ENCODE results near the gene FNBP1. TPM values are rescaled to one million over a fixed set of nuclear protein-coding genes. Genes with fewer than 3 reads are reported as not detected.

Gene FNBP1
- total and polyA plus RNA-seq, 2 donors (not counting 1 experiment from before 2014, with no cell fraction given): 42.9 to 318 TPM

GRCh38 chr9:129873563-129874190 lies 169.3 kb downstream of the FNBP1 start:
- Histone ChIP-seq H3K4me1 (ENCODE audit: control insufficient read depth in 2 of 2, insufficient read depth in 2 of 2, low read length in 2 of 2) (peaks cover 8 to 15% of the 10 kb centered on the region in 2 donors), H3K9me3 (ENCODE audit: control extremely low read depth in 1 of 3, control insufficient read depth in 2 of 3, insufficient read depth in 1 of 3, low read length in 2 of 3) (no peaks in the 10 kb centered on the region), H3K4me3 (ENCODE audit: control extremely low read depth in 1 of 5, extremely low read depth in 1 of 5, insufficient read depth in 1 of 5, low read depth in 2 of 5, low read length in 4 of 5) (no peak overlapping the region), H3K4me2 (replicated peaks; ENCODE audit: low read depth, low read length, poor library complexity, severe bottlenecking) (no peak overlapping the region), H4K20me1 (ENCODE audit: control insufficient read depth, insufficient read depth, low read length, poor library complexity, severe bottlenecking) (no peaks in the 10 kb centered on the region), H3K36me3 (replicated peaks in 1 of 2; ENCODE audit: control extremely low read depth in 1 of 2, control insufficient read depth in 1 of 2, extremely low read depth in 1 of 2, insufficient read depth in 2 of 2, low read length in 1 of 2) (peaks cover 0 to 37% of the 10 kb centered on the region in 2 experiments), H3K27ac (ENCODE audit: low read length in 2 of 2) (no peak overlapping the region), H3K79me2 (ENCODE audit: control insufficient read depth, insufficient read depth, low read length) (peaks cover 6% of the 10 kb centered on the region), H3K27me3 (replicated peaks in 1 of 4; ENCODE audit: control extremely low read depth in 1 of 4, control insufficient read depth in 3 of 4, insufficient read depth in 4 of 4, low read length in 3 of 4) (no peaks in the 10 kb centered on the region), H2AFZ (ENCODE audit: insufficient read depth, low read depth, low read length, poor library complexity, severe bottlenecking) (no peak overlapping the region), H3K9ac (ENCODE audit: low read length) (no peak overlapping the region)
- 88% methylated on average over 12 of the region's 16 CpGs for WGBS (ENCODE audit: insufficient coverage)
- no peaks in the 10 kb centered on the region for H3K27me3 Mint-ChIP-seq
- H3K27ac Mint-ChIP-seq: no peak overlapping the region
- intact Hi-C loops (cut with micrococcal nuclease): no loop called here
- ChIA-PET POLR2A (no interaction called here), CTCF (no interaction called here)
- TF ChIP-seq EZH2 (IDR thresholded peaks at IDR 0.05; ENCODE audit: borderline replicate concordance, insufficient read depth, low read depth, low read length, poor library complexity, severe bottlenecking): no peak
- no peak for TF ChIP-seq CTCF (IDR thresholded peaks at IDR 0.05)
- no peak overlapping the region for H3K4me3 Mint-ChIP-seq
- DNase-seq: no peak
- ATAC-seq (ENCODE audit: low read depth): no peak
- H3K9me3 Mint-ChIP-seq (ENCODE audit: insufficient read depth): no peaks in the 10 kb centered on the region
- H3K4me1 Mint-ChIP-seq: peaks cover 4% of the 10 kb centered on the region

DNA sequence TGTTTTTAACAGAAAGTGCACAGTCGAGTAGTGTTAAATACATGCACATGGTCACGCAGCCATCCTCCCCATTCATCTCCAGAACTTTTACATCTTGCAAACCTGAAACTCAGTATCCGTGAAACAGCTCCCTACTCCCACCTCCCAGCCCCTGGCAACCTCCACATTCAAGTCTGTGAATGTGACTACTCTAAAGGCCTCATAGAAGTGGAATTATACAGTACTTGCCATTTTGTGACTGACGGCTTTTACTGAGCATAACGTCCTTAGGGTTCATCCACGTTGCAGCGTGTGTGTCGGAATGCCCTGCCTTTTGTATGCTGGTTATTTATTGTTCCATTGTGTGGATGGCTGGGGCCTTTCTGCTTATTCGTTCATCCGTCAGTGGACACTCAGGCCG lies 171.9 kb downstream of the FNBP1 start:
- Histone ChIP-seq H3K27ac (ENCODE audit: low read length in 2 of 2) (no peak overlapping the region), H3K9ac (ENCODE audit: low read length) (no peak overlapping the region), H3K4me1 (ENCODE audit: control insufficient read depth in 2 of 2, insufficient read depth in 2 of 2, low read length in 2 of 2) (peaks cover 8 to 12% of the 10 kb centered on the region in 2 donors), H4K20me1 (ENCODE audit: control insufficient read depth, insufficient read depth, low read length, poor library complexity, severe bottlenecking) (no peaks in the 10 kb centered on the region), H2AFZ (ENCODE audit: insufficient read depth, low read depth, low read length, poor library complexity, severe bottlenecking) (no peak overlapping the region), H3K4me3 (ENCODE audit: control extremely low read depth in 1 of 5, extremely low read depth in 1 of 5, insufficient read depth in 1 of 5, low read depth in 2 of 5, low read length in 4 of 5) (no peak overlapping the region), H3K27me3 (replicated peaks in 1 of 4; ENCODE audit: control extremely low read depth in 1 of 4, control insufficient read depth in 3 of 4, insufficient read depth in 4 of 4, low read length in 3 of 4) (no peaks in the 10 kb centered on the region), H3K36me3 (replicated peaks in 1 of 2; ENCODE audit: control extremely low read depth in 1 of 2, control insufficient read depth in 1 of 2, extremely low read depth in 1 of 2, insufficient read depth in 2 of 2, low read length in 1 of 2) (peaks cover 0 to 35% of the 10 kb centered on the region in 2 experiments), H3K79me2 (ENCODE audit: control insufficient read depth, insufficient read depth, low read length) (peaks cover 6% of the 10 kb centered on the region), H3K4me2 (replicated peaks; ENCODE audit: low read depth, low read length, poor library complexity, severe bottlenecking) (no peak overlapping the region), H3K9me3 (ENCODE audit: control extremely low read depth in 1 of 3, control insufficient read depth in 2 of 3, insufficient read depth in 1 of 3, low read length in 2 of 3) (no peaks in the 10 kb centered on the region)
- ATAC-seq (ENCODE audit: low read depth): no peak
- H3K9me3 Mint-ChIP-seq (ENCODE audit: insufficient read depth): no peaks in the 10 kb centered on the region
- H3K4me3 Mint-ChIP-seq: no peak overlapping the region
- peaks cover 5% of the 10 kb centered on the region for H3K4me1 Mint-ChIP-seq
- no peak overlapping the region for H3K27ac Mint-ChIP-seq
- ChIA-PET POLR2A (no interaction called here), CTCF (no interaction called here)
- TF ChIP-seq EZH2 (IDR thresholded peaks at IDR 0.05; ENCODE audit: borderline replicate concordance, insufficient read depth, low read depth, low read length, poor library complexity, severe bottlenecking) (no peak), CTCF (IDR thresholded peaks at IDR 0.05) (no peak)
- DNase-seq: no peak
- intact Hi-C loops (cut with micrococcal nuclease): no loop called here
- H3K27me3 Mint-ChIP-seq: no peaks in the 10 kb centered on the region
- 94% methylated on average over 5 of the region's 11 CpGs for WGBS (ENCODE audit: insufficient coverage)

All from B cell (primary cell).